HepG2 (cell line): ENCODE data around the gene MRPL14. TPM values are rescaled to one million over a fixed set of nuclear protein-coding genes. Genes with fewer than 3 reads are reported as not detected.

Experiments used
- ATAC-seq: fragments of 200-7000 bp; cut with Tn5 transposase; 3 replicates; pipeline ENCODE4 v1.9.1; 2020; ENCODE audit warnings: mild to moderate bottlenecking, moderate library complexity
- BruUV-seq: library from RNA; stranded (reverse); fragments of 400-500 nt; replicated peaks from 2 replicates; lab custom pipeline; 2021; lab: Mats Ljungman, UMichigan
- CTCF ChIA-PET: fragments of 300-600 bp; formaldehyde crosslinking; extraction: SDS; loops from one replicate; lab custom pipeline; 2021; ENCODE audit warnings: low total read pairs, inconsistent platforms, low intra/inter-chr PET ratio; lab: Yijun Ruan, JAX
- POLR2A ChIA-PET: fragments of 350-600 bp; sonication (Branson Sonifier 250); formaldehyde crosslinking; loops from one replicate; lab custom pipeline; 2020; ENCODE audit warnings: antibody characterized with exemption, inconsistent platforms; lab: Yijun Ruan, JAX
- DNase-seq: peaks from one replicate; pipeline ENCODE4 v3.0.0-alpha.2; 2015; ENCODE audit warnings: low spot score
- FAIRE-seq: peaks from 3 replicates; lab custom pipeline; 2011; peaks lifted over from hg19 to GRCh38; lab: Jason Lieb, UNC
- H2AFZ ChIP-seq: one replicate; pipeline ENCODE4 v1.6.1; 2011; ENCODE audit warnings: low read length, inconsistent platforms
- H3K27ac ChIP-seq: fragments of 300-600 bp; 3 replicates; pipeline ENCODE4 v1.8.0; 2011; ENCODE audit warnings: mixed run types, mild to moderate bottlenecking, mixed read lengths, low read length, inconsistent platforms; ENCODE audit not compliant: insufficient read depth; ENCODE audit errors: extremely low read length
- H3K27me3 ChIP-seq, 2 experiments: fragments of 200-600 bp in 1 of 2; 2 replicates in 1 of 2; 3 replicates in 1 of 2; pipeline versions ENCODE4 v1.6.0 to v1.8.0; 2011; ENCODE audit warnings: low read length in 2 of 2, mild to moderate bottlenecking in 2 of 2, moderate library complexity in 2 of 2, inconsistent platforms in 1 of 2; ENCODE audit not compliant: insufficient read depth in 2 of 2, control insufficient read depth in 1 of 2
- H3K36me3 ChIP-seq, 2 experiments: fragments of 200-600 bp in 1 of 2; replicated peaks in 1 of 2; 2 replicates in 1 of 2; 3 replicates in 1 of 2; pipeline versions ENCODE4 v1.5.1 to v1.8.0; 2011; ENCODE audit warnings: low read length in 2 of 2, inconsistent platforms in 1 of 2; ENCODE audit not compliant: insufficient read depth in 2 of 2, control insufficient read depth in 1 of 2
- H3K4me1 ChIP-seq: 2 replicates; pipeline ENCODE4 v1.5.1; 2012; ENCODE audit warnings: low read length, inconsistent platforms; ENCODE audit not compliant: insufficient read depth
- H3K4me2 ChIP-seq: 2 replicates; pipeline ENCODE4 v1.6.0; 2011; ENCODE audit warnings: low read depth, low read length, inconsistent platforms
- H3K4me3 ChIP-seq, 3 experiments: fragments of 200-600 bp in 1 of 3; sonication (generic), shearing (Covaris generic) in 1 of 3; replicated peaks in 1 of 3; 2 replicates each; pipeline ENCODE4 v1.5.1; 2011 to 2016; ENCODE audit warnings: low read length in 3 of 3, inconsistent platforms in 2 of 3, low read depth in 2 of 3, mild to moderate bottlenecking in 2 of 3, control low read depth in 1 of 3, mixed read lengths in 1 of 3; ENCODE audit not compliant: insufficient read depth in 1 of 3
- H3K79me2 ChIP-seq: one replicate; pipeline ENCODE4 v1.6.1; 2011; ENCODE audit warnings: low read length, inconsistent platforms; ENCODE audit not compliant: insufficient read depth
- H3K9ac ChIP-seq: 2 replicates; pipeline ENCODE4 v1.6.0; 2011; ENCODE audit warnings: mild to moderate bottlenecking, low read depth, low read length, inconsistent platforms; ENCODE audit not compliant: insufficient read depth
- H3K9me3 ChIP-seq: 2 replicates; pipeline ENCODE4 v1.5.1; 2012; ENCODE audit warnings: mild to moderate bottlenecking, low read length
- H4K20me1 ChIP-seq: 2 replicates; pipeline ENCODE4 v1.6.0; 2011; ENCODE audit warnings: inconsistent platforms, mild to moderate bottlenecking, low read length, moderate library complexity; ENCODE audit not compliant: insufficient read depth
- ARHGAP35 ChIP-seq: sonication (generic); formaldehyde crosslinking; IDR thresholded peaks from 2 replicates; pipeline ENCODE4 v1.9.0; 2022; ENCODE audit warnings: mild to moderate bottlenecking, inconsistent platforms, moderate library complexity, missing genetic modification reagents, borderline replicate concordance
- ATF3 ChIP-seq: sonication (generic); formaldehyde crosslinking; IDR thresholded peaks from 2 replicates; pipeline ENCODE4 v1.4.0; 2020; ENCODE audit warnings: missing genetic modification reagents
- ETV5 ChIP-seq: IDR thresholded peaks from 2 replicates; pipeline ENCODE4 v1.6.1; 2018; ENCODE audit warnings: missing biosample characterization, missing genetic modification reagents, inconsistent platforms, borderline replicate concordance
- MBD4 ChIP-seq: IDR thresholded peaks from 2 replicates; pipeline ENCODE4 v1.6.1; 2012; ENCODE audit warnings: low read length, inconsistent platforms, borderline replicate concordance
- MXD3 ChIP-seq: IDR thresholded peaks from 2 replicates; pipeline ENCODE4 v1.6.1; 2016; ENCODE audit warnings: mild to moderate bottlenecking, missing biosample characterization, missing genetic modification reagents
- SRSF9 ChIP-seq: fragments of 200-400 bp; formaldehyde crosslinking; IDR thresholded peaks from 2 replicates; pipeline ENCODE4 v1.6.1; 2018; ENCODE audit warnings: borderline replicate concordance, mild to moderate bottlenecking, low read depth, low read length; ENCODE audit not compliant: insufficient read depth, poor library complexity, severe bottlenecking
- ZBTB14 ChIP-seq: sonication (generic); formaldehyde crosslinking; IDR thresholded peaks from 2 replicates; pipeline ENCODE4 v1.4.0; 2020; ENCODE audit warnings: missing genetic modification reagents
- ZHX1 ChIP-seq: sonication (generic); formaldehyde crosslinking; IDR thresholded peaks from 2 replicates; pipeline ENCODE4 v1.8.1; 2022; ENCODE audit warnings: low read depth, mild to moderate bottlenecking, missing genetic modification reagents
- ZNF207 ChIP-seq: fragments of 450-650 bp; IDR thresholded peaks from 2 replicates; pipeline ENCODE4 v1.6.1; 2016; ENCODE audit warnings: antibody characterized with exemption, borderline replicate concordance
- ZNF687 ChIP-seq: sonication (generic); formaldehyde crosslinking; IDR thresholded peaks from 2 replicates; pipeline ENCODE4 v1.5.1; 2020; ENCODE audit warnings: mild to moderate bottlenecking, missing genetic modification reagents, moderate library complexity
- ZNF800 ChIP-seq: sonication (generic); formaldehyde crosslinking; IDR thresholded peaks from 2 replicates; pipeline ENCODE4 v1.4.0; 2020; ENCODE audit warnings: missing genetic modification reagents
- WGBS: methylation state at CpG from one replicate; pipeline ENCODE4 v1.1.6; 2017; ENCODE audit warnings: low lambda C conversion rate; 5-methylcytosine and 5-hydroxymethylcytosine counted together
- in situ Hi-C: cut with HindIII; loops from 2 replicates; pipeline ENCODE4 v1.10.0; 2017; ENCODE audit warnings: low pct_unique_long_range_greater_than_20kb; ENCODE audit not compliant: extremely low pct_ligation_motif_present
- intact Hi-C: fragments of 100-400 bp; cut with micrococcal nuclease; formaldehyde crosslinking; loops from one replicate; pipeline ENCODE4 v1.10.0; 2022; ENCODE audit not compliant: unreplicated experiment
- polyA plus RNA-seq, 8 experiments: library from polyadenylated mRNA; depleted of rRNA in 3 of 8; stranded (reverse) in 7 of 8; unstranded in 1 of 8; fragments of >200 nt; fragmentation: Illumina TruSeq in 4 of 8; extraction: Trizol in 4 of 8; gene quantifications; 2 replicates each; pipeline versions ENCODE4 v1.2.1 to v1.2.3, GENCODE V29; 2011 to 2016; ENCODE audit warnings: low read depth in 4 of 8, missing spikeins in 1 of 8, mixed read lengths in 1 of 8; ENCODE audit not compliant: insufficient read depth in 1 of 8
- total RNA-seq, 5 experiments: library from RNA; depleted of rRNA; stranded (reverse); fragments of >200 nt; fragmentation: Illumina TruSeq; extraction: Trizol; gene quantifications; 2 replicates each; pipeline ENCODE4 v1.2.3, GENCODE V29; 2016; ENCODE audit warnings: low read depth in 1 of 5

Gene MRPL14
- total and polyA plus RNA-seq, 2 of the 13 experiments (the other 11 are each of a cell fraction or from before 2014, with no cell fraction given), result 157 to 178 TPM

- Histone ChIP-seq H3K79me2 (no peaks in the 10 kb centered on the region), H3K27ac (peak overlapping the region; percentile 57), H3K4me3 (peak overlapping the region; percentile 23 to 74 (median 46)), H2AFZ (no peak overlapping the region), H3K9ac (peak overlapping the region; percentile 54), H3K9me3 (no peaks in the 10 kb centered on the region), H3K27me3 (no peaks in the 10 kb centered on the region), H3K4me1 (peaks cover 83% of the 10 kb centered on the region), H4K20me1 (no peaks in the 10 kb centered on the region), H3K4me2 (peak overlapping the region; percentile 91), H3K36me3 (no peaks in the 10 kb centered on the region)
- peak; percentile 64 for ATAC-seq
- ChIA-PET CTCF (interaction anchor here (0.7 to 2.8 kb wide), 8 partner anchors 50 to 350 kb away, joined by 3 to 22 read pairs (median 4); partner anchors contain the start of gene VEGFA), POLR2A (interaction anchor here (0.7 to 3.3 kb wide), 4 partner anchors 17 to 304 kb away, joined by 3 to 15 read pairs (median 5); partner anchors contain the start of gene VEGFA)
- intact Hi-C loops, result loop anchor here (1.0 to 5.0 kb wide), 3 partner anchors 72 to 350 kb away; no protein-coding TSS in a partner anchor
- BruUV-seq, result no TSS peak
- peak; percentile 78 for DNase-seq
- 1% methylated on average over 13 of the region's 13 CpGs for WGBS
- in situ Hi-C loops, result loop anchor here (10.0 kb wide), 1 partner anchor 120 kb away; no protein-coding TSS in a partner anchor
- no peak for FAIRE-seq
- TF ChIP-seq ZNF800 (peak; percentile 78), SRSF9 (no peak), ZNF687 (CRISPR knock-in tag) (no peak), ZNF207 (no peak), MXD3 (CRISPR knock-in tag) (no peak; the same call in none of the 2 replicates), MBD4 (no peak), ARHGAP35 (CRISPR knock-in tag) (peak; percentile 66; the same call in 1 of the 2 replicates), ZHX1 (CRISPR knock-in tag) (0 out of 2 replicates have a peak, but pooled peaks have one; percentile 19), ETV5 (CRISPR knock-in tag) (no peak; the same call in 1 of the 2 replicates), ATF3 (CRISPR knock-in tag) (peak; percentile 30; the same call in 1 of the 2 replicates), ZBTB14 (peak; percentile 72; the same call in 1 of the 2 replicates)
These were observed 52.8 kb downstream of the MRPL14 start for GRCh38 chr6:44074439-44074812.
